Endothelial cell of umbilical vein (primary cell): Measurements from ENCODE around the gene SNPH. TPM values are rescaled to one million over a fixed set of nuclear protein-coding genes. Genes with fewer than 3 reads are reported as not detected.

ENCODE experiments used
- BruUV-seq: library from RNA; stranded (reverse); fragments of 400-500 nt; replicated peaks from 2 replicates; lab custom pipeline; 2021; lab: Mats Ljungman, UMichigan
- CTCF ChIA-PET: fragments of 300-600, 350-600 bp; sonication (Branson Sonifier 250); formaldehyde crosslinking; loops from one replicate; lab custom pipeline; 2021; ENCODE audit warnings: antibody characterized with exemption, inconsistent platforms; lab: Charles Lee
- POLR2A ChIA-PET: fragments of 300-600, 350-600 bp; sonication (Branson Sonifier 250); formaldehyde crosslinking; loops from one replicate; lab custom pipeline; 2021; ENCODE audit warnings: antibody characterized with exemption, inconsistent platforms; lab: Charles Lee
- DNase-seq: peaks from one replicate; pipeline ENCODE4 v3.0.0-alpha.2; 2011; ENCODE audit warnings: low read depth, low spot score
- FAIRE-seq: peaks from 2 replicates; lab custom pipeline; 2011; peaks lifted over from hg19 to GRCh38; lab: Jason Lieb, UNC
- H2AFZ ChIP-seq: 2 replicates; pipeline ENCODE4 v1.6.0; 2012; ENCODE audit warnings: low read depth, low read length, control low read depth, inconsistent platforms
- H3K27ac ChIP-seq: 2 replicates; pipeline ENCODE4 v1.5.1; 2011; ENCODE audit warnings: low read depth, mild to moderate bottlenecking, control low read depth, low read length, moderate library complexity; ENCODE audit not compliant: insufficient read depth
- H3K27me3 ChIP-seq, 2 experiments: 2 replicates each; pipeline versions ENCODE4 v1.6.0 to v1.6.1; 2011; ENCODE audit warnings: low read length in 2 of 2, mixed read lengths in 1 of 2; ENCODE audit not compliant: control insufficient read depth in 2 of 2, insufficient read depth in 2 of 2
- H3K36me3 ChIP-seq, 2 experiments: 2 replicates in 1 of 2; 3 replicates in 1 of 2; pipeline ENCODE4 v1.5.1; 2011; ENCODE audit warnings: low read length in 2 of 2, mild to moderate bottlenecking in 1 of 2, moderate library complexity in 1 of 2; ENCODE audit not compliant: control insufficient read depth in 2 of 2, insufficient read depth in 2 of 2; ENCODE audit errors: extremely low read depth in 1 of 2
- H3K4me1 ChIP-seq: 3 replicates; pipeline ENCODE4 v1.5.1; 2011; ENCODE audit warnings: mild to moderate bottlenecking, low read length; ENCODE audit not compliant: control insufficient read depth, insufficient read depth; ENCODE audit errors: extremely low read depth
- H3K4me2 ChIP-seq: 2 replicates; pipeline ENCODE4 v1.6.1; 2011; ENCODE audit warnings: low read length, control low read depth, mixed read lengths; ENCODE audit not compliant: insufficient read depth
- H3K4me3 ChIP-seq, 3 experiments: fragments of 200-600 bp in 1 of 3; sonication (generic), shearing (Covaris generic) in 1 of 3; replicated peaks in 1 of 3; 2 replicates each; pipeline ENCODE4 v1.5.1; 2011 to 2016; ENCODE audit warnings: control low read depth in 3 of 3, low read length in 3 of 3, mild to moderate bottlenecking in 2 of 3, inconsistent platforms in 1 of 3, low read depth in 1 of 3, moderate library complexity in 1 of 3; ENCODE audit not compliant: insufficient read depth in 1 of 3
- H3K79me2 ChIP-seq: 2 replicates; pipeline ENCODE4 v1.6.0; 2012; ENCODE audit warnings: low read length, inconsistent platforms; ENCODE audit not compliant: control insufficient read depth, insufficient read depth
- H3K9ac ChIP-seq: replicated peaks from 2 replicates; pipeline ENCODE3; 2011; ENCODE audit warnings: low read length, control low read depth; ENCODE audit not compliant: insufficient read depth; ENCODE audit errors: extremely low read depth
- H3K9me1 ChIP-seq: replicated peaks from 3 replicates; pipeline ENCODE4 v1.6.0; 2011; ENCODE audit warnings: mild to moderate bottlenecking, low read length; ENCODE audit not compliant: control insufficient read depth, insufficient read depth; ENCODE audit errors: extremely low read depth
- H3K9me3 ChIP-seq: replicated peaks from 2 replicates; pipeline ENCODE4 v1.5.1; 2012; ENCODE audit warnings: low read length, inconsistent platforms; ENCODE audit not compliant: control insufficient read depth, insufficient read depth
- H4K20me1 ChIP-seq: replicated peaks from 2 replicates; pipeline ENCODE3; 2011; ENCODE audit warnings: mild to moderate bottlenecking, low read length; ENCODE audit not compliant: control insufficient read depth, insufficient read depth; ENCODE audit errors: extremely low read depth
- CTCF ChIP-seq, 2 donors: IDR thresholded peaks; 1 replicate in 1 of 2; 2 replicates in 1 of 2; pipeline ENCODE4 v1.5.1; 2011; ENCODE audit warnings: low read length in 2 of 2, mild to moderate bottlenecking in 2 of 2, moderate library complexity in 2 of 2, control low read depth in 1 of 2, inconsistent platforms in 1 of 2, low read depth in 1 of 2; ENCODE audit not compliant: insufficient read depth in 1 of 2; ENCODE audit errors: extremely low read depth in 1 of 2
- EZH2 ChIP-seq: IDR thresholded peaks from 2 replicates; pipeline ENCODE4 v1.6.1; 2012; ENCODE audit warnings: borderline replicate concordance, low read depth, mild to moderate bottlenecking, moderate library complexity, low read length, inconsistent platforms; ENCODE audit not compliant: severe bottlenecking
- GATA2 ChIP-seq: IDR thresholded peaks from 2 replicates; pipeline ENCODE4 v1.7.0; 2011; ENCODE audit warnings: low read depth, mild to moderate bottlenecking, moderate library complexity, mixed read lengths, low read length; ENCODE audit not compliant: insufficient read length, insufficient read depth
- MYC ChIP-seq: IDR thresholded peaks from one replicate; pipeline ENCODE4 v1.6.1; 2011; ENCODE audit warnings: mild to moderate bottlenecking, low read depth, low read length
- dilution Hi-C: fragments of 300-500 bp; cut with MboI; formaldehyde crosslinking; loops from one replicate; pipeline ENCODE4 v1.15.0; 2019; ENCODE audit warnings: low sequenced_read_pairs; ENCODE audit not compliant: extremely low pct_ligation_motif_present
- intact Hi-C: fragments of 100-400 bp; cut with micrococcal nuclease; formaldehyde crosslinking; loops from one replicate; pipeline ENCODE4 v1.10.0; 2022
- polyA plus RNA-seq, 4 experiments: library from polyadenylated mRNA; depleted of rRNA in 3 of 4; stranded (reverse) in 3 of 4; unstranded in 1 of 4; fragments of >200 nt; gene quantifications; 2 replicates each; pipeline versions ENCODE4 v1.2.1 to v1.2.3, GENCODE V29; 2011 to 2012; ENCODE audit warnings: missing spikeins in 1 of 4
- total RNA-seq: library from RNA; stranded (reverse); gene quantifications from 2 replicates; pipeline ENCODE4 v1.2.3, GENCODE V29; 2021

SNPH gene
- total and polyA plus RNA-seq, 2 donors (not counting 3 experiments of a cell fraction or from before 2014, with no cell fraction given) = 2.3 to 5.5 TPM

- no peak overlapping the region for H3K4me2 ChIP-seq
- H3K9me1 ChIP-seq = no peaks in the 10 kb centered on the region
- TF ChIP-seq EZH2 (no peak), CTCF (IDR thresholded peaks at IDR 0.05; ENCODE audit: extremely low read depth in 1 of 2, insufficient read depth in 1 of 2, low read depth in 1 of 2, low read length in 2 of 2) (no peak), MYC (no peak), GATA2 (no peak)
- POLR2A ChIA-PET = no interaction called here
- FAIRE-seq = no peak
- H2AFZ ChIP-seq = no peak overlapping the region
- H3K4me1 ChIP-seq = peaks cover 35% of the 10 kb centered on the region
- dilution Hi-C loops (loop anchor here (25.0 kb wide), 1 partner anchor 116 kb away; no protein-coding TSS in a partner anchor), intact Hi-C loops (loop anchor here (5.0 kb wide), 1 partner anchor 94 kb away; the partner anchor contains the start of gene RAD21L1)
- no peak overlapping the region for H3K27ac ChIP-seq
- H3K9ac ChIP-seq = no peak overlapping the region
- peaks cover 1% of the 10 kb centered on the region for H3K79me2 ChIP-seq
- no peaks in the 10 kb centered on the region for H4K20me1 ChIP-seq
- no peaks in the 10 kb centered on the region for H3K9me3 ChIP-seq
- H3K27me3 ChIP-seq = no peaks in the 10 kb centered on the region
- no peaks in the 10 kb centered on the region for H3K36me3 ChIP-seq
- CTCF ChIA-PET = interaction anchor here (0.8 to 2.2 kb wide), 4 partner anchors 8 to 116 kb away, joined by 3 to 21 read pairs (median 6); no protein-coding TSS in a partner anchor
- H3K4me3 ChIP-seq = no peak overlapping the region
- DNase-seq = no peak
- no TSS peak for BruUV-seq
These were observed 55.0 kb downstream of the SNPH start for GRCh38 chr20:1320902-1321653.
